Heart right ventricle (tissue), 16 donors: ENCODE measurements around the gene TMEM100. TPM values are rescaled to one million over a fixed set of nuclear protein-coding genes. Genes with fewer than 3 reads are reported as not detected.

Source experiments
- ATAC-seq, 8 donors: fragments of 200-7000 bp; cut with Tn5 transposase; one replicate each; pipeline ENCODE4 v1.9.1; 2020; ENCODE audit warnings: mild to moderate bottlenecking in 8 of 8, moderate library complexity in 8 of 8, moderate number of reproducible peaks in 1 of 8
- DNase-seq, 2 donors: peaks; one replicate each; pipeline ENCODE4 v3.0.0-alpha.2; 2020
- H3K27ac ChIP-seq, 10 donors: fragments of 200-600 bp; sonication (generic) in 2 of 10; one replicate each; pipeline versions ENCODE4 v1.5.0 to v1.8.0; 2020 to 2022; ENCODE audit warnings: mild to moderate bottlenecking in 3 of 10
- H3K27me3 ChIP-seq, 7 donors: fragments of 200-600 bp; one replicate each; pipeline ENCODE4 v1.8.0; 2021 to 2022; ENCODE audit warnings: mild to moderate bottlenecking in 2 of 7
- H3K36me3 ChIP-seq, 9 donors: fragments of 200-600 bp; sonication (generic) in 1 of 9; one replicate each; pipeline versions ENCODE4 v1.5.0 to v1.8.0; 2020 to 2022; ENCODE audit warnings: mild to moderate bottlenecking in 2 of 9
- H3K4me1 ChIP-seq, 9 donors: fragments of 200-600 bp; sonication (generic) in 1 of 9; one replicate each; pipeline versions ENCODE4 v1.5.0 to v1.8.0; 2020 to 2022; ENCODE audit warnings: mild to moderate bottlenecking in 4 of 9
- H3K4me3 ChIP-seq, 10 donors: fragments of 200-600 bp; sonication (generic) in 2 of 10; one replicate each; pipeline versions ENCODE4 v1.5.0 to v1.8.0; 2020 to 2022; ENCODE audit warnings: mild to moderate bottlenecking in 7 of 10, moderate library complexity in 2 of 10
- H3K9me3 ChIP-seq, 11 donors: fragments of 200-600 bp in 10 of 11; sonication (generic) in 2 of 11; one replicate each; pipeline versions ENCODE4 v1.5.0 to v1.8.0; 2013 to 2022; ENCODE audit warnings: mild to moderate bottlenecking in 2 of 11, control low read depth in 1 of 11, moderate library complexity in 1 of 11
- CTCF ChIP-seq, 9 donors: fragments of 200-600 bp; sonication (generic) in 2 of 9; IDR thresholded peaks; one replicate each; pipeline versions ENCODE4 v1.5.0 to v1.8.0; 2021 to 2022; ENCODE audit warnings: antibody characterized with exemption in 9 of 9, mild to moderate bottlenecking in 5 of 9, moderate library complexity in 1 of 9
- WGBS, 2 donors: extraction: QIAGEN DNeasy Blood & Tissue Kit; methylation state at CpG; one replicate each; pipeline ENCODE4 v1.1.7; 2013; ENCODE audit warnings: inconsistent platforms in 1 of 2; 5-methylcytosine and 5-hydroxymethylcytosine counted together
- intact Hi-C, 10 donors: fragments of 100-400 bp; cut with DNase I; formaldehyde crosslinking; loops; one replicate each; pipeline versions ENCODE4 v1.11.1 to v1.14.2; 2022
- polyA plus RNA-seq, 2 donors: library from polyadenylated mRNA; stranded (reverse); fragments of 200-250 nt; gene quantifications; one replicate each; pipeline ENCODE4 v1.2.3, GENCODE V29; 2013
- total RNA-seq, 10 donors: library from RNA; stranded (reverse); fragmentation: NEBNext Ultra II Directional in 3 of 10; extraction: Animal tissue kit (Norgen Biotek cat#: 25700) in 3 of 10; gene quantifications; one replicate each; pipeline versions ENCODE4 v1.2.1 to v1.2.4, GENCODE V29; 2021 to 2023
- donor health status: Arrhythmogenic right ventricular cardiomyopathy.
- donor health status: ischemic (EF 13 %, LVEDD 7.1; RV severe dilation, severe dysfunction).
- donor health status: healthy with polysubstance abuse.
- donor health status: DM: no; HTN: yes; CAD: no.
- donor health status: DM: no; HTN: no; CAD: no.
- donor health status: ischemic (EF 25% LVEDD 6.9; RV normal size, moderate dysfunction).
- donor health status: ischemic (EF 25% LVEDD 5.7; RV mildly dilated, moderate dysfunction).
- donor health status: healthy.
- donor health status: DM: yes; HTN: yes; CAD: no.
- donor health status: Ischemic cardiomyopathy.
- donor health status: ischemic (EF 35%, LVEDD 5.7; RV mildly dilated, moderate dysfunction).
- donor health status: nonischemic (EF 11% LVEDD 7.7; RV severe dilation, severe dysfunction).
- donor health status: DM: yes; HTN: yes; CAD: no.
- donor health status: PGD.
- donor health status: ischemic (EF 29% LVEDD 5.4; RV normal size, mild dysfunction).
- donor health status: nonischemic (EF 23%, LVEDD 6.1; RV moderate dilation, normal function).

TMEM100 gene
- total and polyA plus RNA-seq, 12 donors: 1.6 to 12.1 (median 6.1) TPM

GRCh38 chr17:55720919-55721836 is 1.5 kb downstream of the TMEM100 start:
- TF ChIP-seq CTCF (IDR thresholded peaks at IDR 0.05): no peak
- peaks cover 0 to 10% (median 0%) of the 10 kb centered on the region in 7 donors for H3K27me3 ChIP-seq
- intact Hi-C loops: loop anchor here in 2 of 10 donors (5.0 to 10.0 kb wide), 2 partner anchors 41 to 436 kb away; no protein-coding TSS in a partner anchor
- WGBS, 2 donors: 82 to 87% methylated on average over 6 of the region's 6 CpGs
- ATAC-seq (no peak), DNase-seq (no peak)
- H3K27ac ChIP-seq: no peak overlapping the region
- no peaks in the 10 kb centered on the region for H3K9me3 ChIP-seq
- peaks cover 0 to 3% (median 0%) of the 10 kb centered on the region in 9 donors for H3K36me3 ChIP-seq
- peaks cover 0 to 37% (median 15%) of the 10 kb centered on the region in 9 donors for H3K4me1 ChIP-seq
- peak overlapping the region in 5 of 10 donors; percentile 37 to 48 (median 46) for H3K4me3 ChIP-seq

- Histone ChIP-seq H3K4me1 (peaks cover 0 to 15% (median 4%) of the 10 kb centered on the region in 9 donors), H3K36me3 (peaks cover 0 to 3% (median 0%) of the 10 kb centered on the region in 9 donors), H3K27me3 (peaks cover 0 to 6% (median 0%) of the 10 kb centered on the region in 7 donors), H3K4me3 (no peak overlapping the region), H3K9me3 (no peaks in the 10 kb centered on the region), H3K27ac (no peak overlapping the region)
- TF ChIP-seq CTCF (IDR thresholded peaks at IDR 0.05): peak; percentile 63 to 89 (median 78)
- ATAC-seq (peak in 6 of 8 donors; percentile 25 to 57 (median 36)), DNase-seq (peak; percentile 51 to 81)
- 53 to 55% methylated on average over 11 of the region's 11 CpGs for WGBS, 2 donors
- intact Hi-C loops: loop anchor here (1.0 to 10.0 kb wide), 8 partner anchors 44 to 193 kb away; no protein-coding TSS in a partner anchor
These were observed 4.5 kb downstream of the TMEM100 start for GRCh38 chr17:55717898-55718735.

- 93 to 94% methylated on average over 4 of the region's 4 CpGs for WGBS, 2 donors
These were observed 5.2 kb downstream of the TMEM100 start for GRCh38 chr17:55717432-55717831.

More at GRCh38 chr17:55717432-55717831, 5.2 kb downstream of the TMEM100 start:
- no peak for DNase-seq
- H3K36me3 ChIP-seq: peaks cover 0 to 3% (median 0%) of the 10 kb centered on the region in 9 donors
- no peaks in the 10 kb centered on the region for H3K9me3 ChIP-seq
- H3K27ac ChIP-seq: no peak overlapping the region
- no peak for ATAC-seq
- peaks cover 0 to 9% (median 3%) of the 10 kb centered on the region in 9 donors for H3K4me1 ChIP-seq
- intact Hi-C loops: loop anchor here in 7 of 10 donors (1.0 to 10.0 kb wide), 6 partner anchors 45 to 193 kb away; no protein-coding TSS in a partner anchor
- TF ChIP-seq CTCF (IDR thresholded peaks at IDR 0.05): no peak
- no peak overlapping the region for H3K4me3 ChIP-seq
- peaks cover 0 to 6% (median 0%) of the 10 kb centered on the region in 7 donors for H3K27me3 ChIP-seq
